Putamen (tissue), 1 donor: Measurements from ENCODE around the gene CELF2.
"Not testable (repeated sequence)": the region's sequence is repeated elsewhere in the genome, so short reads cannot be mapped to it uniquely, and the experiment has no call there.

Experiments
- DNase-seq: peaks from one replicate; pipeline ENCODE4 v3.0.0-alpha.2; 2016; ENCODE audit warnings: low spot score

CELF2 gene

GRCh38 chr10:11017570-11018431, at the start of gene CELF2:
Gene CELF2 (plus strand): TSS chr10:11017872. CDS start chr10:11018090, 218 bp downstream.
- no peak for DNase-seq

- no peak for DNase-seq
Measured at GRCh38 chr10:10968257-10968588, 49.4 kb upstream of the CELF2 start.

GRCh38 chr10:10973310-10973709, 44.4 kb upstream of the CELF2 start:
- DNase-seq, result no peak

GRCh38 chr10:10975647-10976046, 42.0 kb upstream of the CELF2 start:
- no peak for DNase-seq

GRCh38 chr10:10976652-10977051, 41.0 kb upstream of the CELF2 start:
- no peak for DNase-seq

- no peak for DNase-seq
Measured at GRCh38 chr10:10977226-10977956, 40.3 kb upstream of the CELF2 start.

- DNase-seq, result no peak
Measured at GRCh38 chr10:10977978-10978377, 39.7 kb upstream of the CELF2 start.

- DNase-seq, result no peak
Measured at GRCh38 chr10:10985361-10985760, 32.3 kb upstream of the CELF2 start.

- no peak for DNase-seq
Measured at GRCh38 chr10:10986606-10987005, 31.1 kb upstream of the CELF2 start.

GRCh38 chr10:10987111-10987510, 30.6 kb upstream of the CELF2 start:
- DNase-seq, result no peak

GRCh38 chr10:10989669-10990068, 28.0 kb upstream of the CELF2 start:
- DNase-seq, result no peak

- no peak for DNase-seq
Measured at GRCh38 chr10:10991144-10991543, 26.5 kb upstream of the CELF2 start.

- DNase-seq, result no peak
Measured at GRCh38 chr10:10992072-10992471, 25.6 kb upstream of the CELF2 start.

GRCh38 chr10:10992961-10993714, 24.5 kb upstream of the CELF2 start:
- no peak for DNase-seq

GRCh38 chr10:10993785-10994184, 23.9 kb upstream of the CELF2 start:
- no peak for DNase-seq

GRCh38 chr10:10994360-10994759, 23.3 kb upstream of the CELF2 start:
- no peak for DNase-seq

- DNase-seq, result no peak
Measured at GRCh38 chr10:10995120-10995519, 22.6 kb upstream of the CELF2 start.

- DNase-seq, result no peak
Measured at GRCh38 chr10:10996966-10997620, 20.6 kb upstream of the CELF2 start.

GRCh38 chr10:10999501-10999900, 18.2 kb upstream of the CELF2 start:
- DNase-seq, result not testable (repeated sequence)

GRCh38 chr10:11002485-11002884, 15.2 kb upstream of the CELF2 start:
- no peak for DNase-seq

GRCh38 chr10:11002916-11003315, 14.8 kb upstream of the CELF2 start:
- DNase-seq, result no peak

- no peak for DNase-seq
Measured at GRCh38 chr10:11003679-11004078, 14.0 kb upstream of the CELF2 start.
